Stomach (tissue), 9 donors: Measurements from ENCODE around the gene ADGRE1. TPM values are rescaled to one million over a fixed set of nuclear protein-coding genes. Genes with fewer than 3 reads are reported as not detected.

Experiments used
- DNase-seq, 2 donors: peaks; one replicate each; pipeline versions ENCODE4 v3.0.0 to v3.0.0-alpha.2; 2013 to 2019
- H3K27ac ChIP-seq, 5 donors: fragments of 200-600 bp in 4 of 5; sonication (generic) in 4 of 5; one replicate each; pipeline ENCODE4 v1.5.1; 2013 to 2019; ENCODE audit warnings: mild to moderate bottlenecking in 1 of 5, moderate library complexity in 1 of 5
- H3K27me3 ChIP-seq, 3 donors: fragments of 200-600 bp; sonication (generic); one replicate each; pipeline ENCODE4 v1.5.1; 2017 to 2019; ENCODE audit warnings: mixed run types in 1 of 3
- H3K36me3 ChIP-seq, 4 donors: fragments of 200-600 bp; sonication (generic); 1 replicate in 3 of 4; 2 replicates in 1 of 4; pipeline ENCODE4 v1.5.1; 2016 to 2019
- H3K4me1 ChIP-seq, 4 donors: fragments of 200-600 bp; sonication (generic); one replicate each; pipeline ENCODE4 v1.5.1; 2016 to 2019
- H3K4me3 ChIP-seq, 4 donors: fragments of 200-600 bp; sonication (generic) in 3 of 4; one replicate each; pipeline ENCODE4 v1.5.1; 2016 to 2019; ENCODE audit warnings: mild to moderate bottlenecking in 1 of 4
- H3K9me3 ChIP-seq, 4 donors: fragments of 200-600 bp; sonication (generic); one replicate each; pipeline ENCODE4 v1.5.1; 2016 to 2019
- EP300 ChIP-seq: sonication (generic); formaldehyde crosslinking; IDR thresholded peaks from one replicate; pipeline ENCODE4 v1.6.1; 2017; ENCODE audit warnings: antibody characterized with exemption
- POLR2A ChIP-seq, 4 donors: fragments of 450-650 bp; IDR thresholded peaks; one replicate each; pipeline ENCODE4 v1.6.1; 2016; ENCODE audit warnings: antibody characterized with exemption in 4 of 4, control low read depth in 2 of 4, mild to moderate bottlenecking in 1 of 4, moderate library complexity in 1 of 4
- POLR2AphosphoS5 ChIP-seq, 3 donors: sonication (generic); formaldehyde crosslinking; IDR thresholded peaks; one replicate each; pipeline ENCODE4 v1.6.1; 2016; ENCODE audit warnings: antibody characterized with exemption in 3 of 3
- WGBS, 5 donors: extraction: QIAGEN DNeasy Blood & Tissue Kit in 3 of 5; methylation state at CpG; one replicate each; pipeline versions ENCODE4 v1.1.5 to v1.1.7; 2013 to 2018; 5-methylcytosine and 5-hydroxymethylcytosine counted together
- intact Hi-C: fragments of 100-400 bp; cut with DNase I; formaldehyde crosslinking; loops from one replicate; pipeline ENCODE4 v1.15.1; 2023; ENCODE audit warnings: low total_unique reads
- polyA plus RNA-seq, 3 donors: library from polyadenylated mRNA; stranded (reverse); fragments of 200-250 nt; gene quantifications; one replicate each; pipeline ENCODE4 v1.2.3, GENCODE V29; 2013
- total RNA-seq, 5 donors: library from RNA; depleted of rRNA; stranded (reverse); fragments of >200 nt; gene quantifications; one replicate each; pipeline versions ENCODE4 v1.1.0 to v1.2.3, GENCODE V29; 2014 to 2016
- TF ChIP-seq, protein P1 (sequence below), 7 experiments: fragments of 450-650 bp in 4 of 7; fragments of 200-600 bp in 3 of 7; sonication (generic) in 3 of 7; IDR thresholded peaks; one replicate each; pipeline ENCODE4 v1.5.1; 2016 to 2019; ENCODE audit warnings: antibody characterized with exemption in 7 of 7, control low read depth in 2 of 7, mild to moderate bottlenecking in 1 of 7
- donor health status: healthy with polysubstance abuse.
- donor health status: Bipolar disorder and iron deficiency.
- donor health status: healthy.

Gene ADGRE1
- total and polyA plus RNA-seq, 8 donors: 0.30 to 5.8 (median 0.40) TPM; not detected in 4

DNA sequence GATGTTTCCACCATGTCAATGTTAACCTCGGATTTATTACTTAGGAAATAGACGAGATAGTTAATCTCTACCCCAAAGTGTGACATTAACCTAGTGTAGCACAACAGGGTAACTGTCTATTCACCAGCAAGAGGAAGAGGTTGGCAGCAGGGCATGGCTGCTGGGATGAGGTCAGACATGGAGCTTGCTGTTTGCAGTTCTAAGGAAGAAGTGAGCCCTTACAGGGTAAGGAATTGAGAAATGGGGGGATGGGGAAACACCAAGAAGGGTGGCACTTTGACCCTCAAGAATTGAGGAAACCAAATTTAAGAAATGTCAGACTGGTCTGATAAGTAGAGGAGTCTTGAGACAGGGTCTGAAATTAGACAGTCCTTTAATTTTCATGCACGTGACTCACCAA is 71.4 kb downstream of the ADGRE1 start:
- DNase-seq: no peak
- Histone ChIP-seq H3K9me3 (peaks cover 0 to 4% (median 0%) of the 10 kb centered on the region in 4 donors), H3K27me3 (peaks cover 0 to under 1% (median 0%) of the 10 kb centered on the region in 3 donors), H3K27ac (no peak overlapping the region), H3K36me3 (no peaks in the 10 kb centered on the region), H3K4me3 (no peak overlapping the region), H3K4me1 (no peaks in the 10 kb centered on the region)
- TF ChIP-seq POLR2AphosphoS5 (IDR thresholded peaks at IDR 0.05): no peak
- no peak for TF ChIP-seq POLR2A (IDR thresholded peaks at IDR 0.05)
- TF ChIP-seq, protein P1, sequence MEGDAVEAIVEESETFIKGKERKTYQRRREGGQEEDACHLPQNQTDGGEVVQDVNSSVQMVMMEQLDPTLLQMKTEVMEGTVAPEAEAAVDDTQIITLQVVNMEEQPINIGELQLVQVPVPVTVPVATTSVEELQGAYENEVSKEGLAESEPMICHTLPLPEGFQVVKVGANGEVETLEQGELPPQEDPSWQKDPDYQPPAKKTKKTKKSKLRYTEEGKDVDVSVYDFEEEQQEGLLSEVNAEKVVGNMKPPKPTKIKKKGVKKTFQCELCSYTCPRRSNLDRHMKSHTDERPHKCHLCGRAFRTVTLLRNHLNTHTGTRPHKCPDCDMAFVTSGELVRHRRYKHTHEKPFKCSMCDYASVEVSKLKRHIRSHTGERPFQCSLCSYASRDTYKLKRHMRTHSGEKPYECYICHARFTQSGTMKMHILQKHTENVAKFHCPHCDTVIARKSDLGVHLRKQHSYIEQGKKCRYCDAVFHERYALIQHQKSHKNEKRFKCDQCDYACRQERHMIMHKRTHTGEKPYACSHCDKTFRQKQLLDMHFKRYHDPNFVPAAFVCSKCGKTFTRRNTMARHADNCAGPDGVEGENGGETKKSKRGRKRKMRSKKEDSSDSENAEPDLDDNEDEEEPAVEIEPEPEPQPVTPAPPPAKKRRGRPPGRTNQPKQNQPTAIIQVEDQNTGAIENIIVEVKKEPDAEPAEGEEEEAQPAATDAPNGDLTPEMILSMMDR (IDR thresholded peaks at IDR 0.05): no peak
- no peak for TF ChIP-seq EP300
- intact Hi-C loops: no loop called here
- 52 to 76% (median 73%) methylated on average over 3 of the region's 3 CpGs for WGBS, 5 donors

DNA sequence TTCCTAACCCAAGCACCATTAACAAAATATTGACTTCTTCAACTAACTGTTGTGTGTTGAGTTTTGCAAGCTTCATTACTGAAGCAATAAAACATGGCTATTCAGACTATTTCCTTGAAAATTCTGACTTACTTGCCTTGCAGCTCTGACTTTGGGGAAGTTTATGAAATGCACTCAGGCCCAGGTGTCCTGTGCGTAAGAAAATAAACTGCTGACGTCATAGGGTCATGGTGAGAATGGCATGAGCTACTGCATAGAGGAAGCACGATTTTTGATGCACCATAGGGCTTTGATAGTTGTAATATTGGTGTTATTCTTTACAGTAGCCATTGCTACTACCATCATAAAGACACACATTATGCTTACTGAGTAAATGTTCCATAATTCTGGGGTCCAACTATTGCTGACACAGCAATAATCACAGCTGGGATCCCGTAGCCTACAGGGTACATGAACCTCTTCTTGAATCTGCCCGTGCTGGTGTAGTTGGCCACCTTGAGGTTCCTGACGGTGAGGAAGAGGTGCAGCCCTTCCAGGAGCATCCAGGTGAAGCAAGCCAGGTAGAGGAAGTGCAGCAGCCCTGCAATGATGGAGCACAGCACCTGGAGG is 76.0 kb downstream of the ADGRE1 start:
- Histone ChIP-seq H3K27ac (no peak overlapping the region), H3K27me3 (peaks cover 0 to 6% (median 0%) of the 10 kb centered on the region in 3 donors), H3K4me1 (no peaks in the 10 kb centered on the region), H3K9me3 (no peaks in the 10 kb centered on the region), H3K4me3 (no peak overlapping the region), H3K36me3 (no peaks in the 10 kb centered on the region)
- no peak for DNase-seq
- TF ChIP-seq POLR2A (IDR thresholded peaks at IDR 0.05) (no peak), POLR2AphosphoS5 (IDR thresholded peaks at IDR 0.05) (no peak), EP300 (no peak)
- TF ChIP-seq, protein P1 (IDR thresholded peaks at IDR 0.05): no peak
- 69 to 77% (median 74%) methylated on average over 6 of the region's 6 CpGs for WGBS, 5 donors
- intact Hi-C loops: no loop called here

DNA sequence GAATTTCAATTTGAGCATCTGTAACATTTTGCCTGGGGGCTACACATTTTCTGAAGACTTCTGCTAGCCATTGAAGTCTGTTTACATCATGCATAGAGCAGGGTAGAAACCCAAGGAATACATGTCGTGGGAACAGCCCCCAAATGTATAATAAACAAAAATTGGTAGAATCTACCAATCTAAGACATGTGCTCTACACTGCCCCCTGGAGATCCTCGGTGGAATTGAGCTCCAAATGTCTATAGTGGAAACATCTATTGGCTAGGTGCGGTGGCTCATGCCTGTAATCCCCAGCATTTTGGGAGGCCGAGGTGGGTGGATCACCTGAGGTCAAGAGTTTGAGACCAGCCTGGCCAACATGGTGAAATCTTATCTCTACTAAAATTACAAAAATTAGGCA is 76.6 kb downstream of the ADGRE1 start:
- intact Hi-C loops: no loop called here
- no peaks in the 10 kb centered on the region for H3K36me3 ChIP-seq
- DNase-seq: peak in 1 of 2 donors; percentile 2
- no peak for TF ChIP-seq POLR2AphosphoS5 (IDR thresholded peaks at IDR 0.05)
- TF ChIP-seq, protein P1 (IDR thresholded peaks at IDR 0.05): peak in 3 of 7 experiments; percentile 11 to 18 (median 14)
- peaks cover 0 to 6% (median 0%) of the 10 kb centered on the region in 3 donors for H3K27me3 ChIP-seq
- no peak overlapping the region for H3K27ac ChIP-seq
- no peaks in the 10 kb centered on the region for H3K9me3 ChIP-seq
- no peaks in the 10 kb centered on the region for H3K4me1 ChIP-seq
- WGBS, 5 donors: 44 to 57% (median 56%) methylated on average over 4 of the region's 4 CpGs
- no peak overlapping the region for H3K4me3 ChIP-seq

DNA sequence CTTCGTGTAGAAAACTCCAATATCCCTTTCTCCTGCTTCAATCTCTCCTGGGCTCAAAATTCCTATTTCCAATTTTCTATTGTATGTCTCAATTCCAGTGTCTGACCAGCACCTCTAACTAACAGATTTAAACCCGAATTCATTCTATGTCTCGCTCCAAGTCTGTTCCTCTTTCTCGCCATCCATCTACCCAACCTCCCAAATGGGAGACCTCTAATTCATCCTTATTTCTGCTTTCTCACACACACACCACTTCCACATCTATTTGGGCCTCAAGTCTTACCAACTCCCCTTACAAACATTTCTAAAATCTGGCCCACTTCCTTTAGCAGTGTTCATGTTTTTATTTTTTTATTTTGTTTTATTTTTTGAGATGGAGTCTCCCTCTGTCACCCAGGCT is 80.6 kb downstream of the ADGRE1 start:
- TF ChIP-seq POLR2AphosphoS5 (IDR thresholded peaks at IDR 0.05): no peak
- TF ChIP-seq, protein P1 (IDR thresholded peaks at IDR 0.05): no peak
- no peak for TF ChIP-seq EP300
- no peak for TF ChIP-seq POLR2A (IDR thresholded peaks at IDR 0.05)
- WGBS, 5 donors: 71 to 79% (median 73%) methylated on average over 4 of the region's 4 CpGs
- H3K4me1 ChIP-seq: no peaks in the 10 kb centered on the region
- no peak for DNase-seq
- no peaks in the 10 kb centered on the region for H3K9me3 ChIP-seq
- H3K36me3 ChIP-seq: no peaks in the 10 kb centered on the region
- intact Hi-C loops: no loop called here
- no peak overlapping the region for H3K4me3 ChIP-seq
- H3K27ac ChIP-seq: no peak overlapping the region
- H3K27me3 ChIP-seq: peaks cover 0 to 18% (median 0%) of the 10 kb centered on the region in 3 donors
